ENCODE results near the gene GFY.

DNA sequence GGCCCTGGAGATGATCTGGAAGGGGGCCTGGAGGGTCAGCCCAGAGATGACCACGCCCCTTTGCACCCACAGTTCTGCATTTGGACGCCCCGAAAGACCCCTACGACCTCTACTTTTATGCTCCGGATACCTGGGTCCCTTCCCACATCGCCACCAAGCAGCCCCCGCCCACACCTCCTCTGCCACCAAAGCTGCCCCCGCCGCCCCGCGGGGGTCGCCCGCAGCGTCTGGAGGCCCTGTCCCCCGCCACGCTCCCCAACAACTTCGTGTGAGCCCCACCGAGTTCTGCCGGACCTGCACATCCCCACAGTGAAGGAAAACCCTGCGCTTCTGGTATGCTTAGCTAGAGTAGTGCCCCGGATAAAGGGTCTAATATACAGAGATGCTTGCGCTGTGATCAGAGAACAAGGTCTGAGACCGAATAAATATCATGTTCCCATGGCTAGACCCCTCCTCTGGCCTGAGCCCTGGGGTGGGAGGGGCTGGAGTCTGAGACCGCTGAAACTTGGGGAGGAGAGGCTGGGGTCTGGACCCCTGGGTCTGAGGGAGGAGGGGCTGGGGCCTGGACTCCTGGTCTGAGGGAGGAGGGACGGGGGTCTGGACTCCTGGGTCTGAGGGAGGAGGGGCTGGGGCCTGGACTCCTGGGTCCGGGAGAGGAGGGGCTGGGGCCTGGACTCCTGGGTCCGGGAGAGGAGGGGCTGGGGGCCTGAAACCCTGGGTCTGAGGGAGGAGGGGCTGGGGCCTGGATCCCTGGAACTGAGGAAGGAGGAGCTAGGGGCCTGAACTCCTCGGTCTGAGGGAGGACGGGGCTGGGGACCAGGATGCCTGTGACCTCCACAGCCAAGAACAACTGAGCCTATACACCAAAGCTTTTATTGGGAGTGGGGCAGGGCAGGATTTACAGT, 3.6 kb downstream of the GFY start:
- no peak for TF ChIP-seq YY1 (IDR thresholded peaks at IDR 0.05; ENCODE audit: insufficient read depth, insufficient read length)
- TF ChIP-seq ZNF274 (IDR thresholded peaks at IDR 0.05; ENCODE audit: low read depth, low read length) = no peak
- no peak for TF ChIP-seq SUZ12 (IDR thresholded peaks at IDR 0.05; ENCODE audit: extremely low read depth, insufficient read depth, insufficient read length)

Data from NT2/D1 (cell line).